Transverse colon (tissue), 4 donors: ENCODE data around the gene GIGYF1.
"Not testable (repeated sequence)": the region's sequence is repeated elsewhere in the genome, so short reads cannot be mapped to it uniquely, and the experiment has no call there.

Experiments used
- CTCF ChIP-seq, 5 experiments: fragments of 200-600 bp in 3 of 5; fragments of 450-650 bp in 2 of 5; sonication (generic) in 3 of 5; IDR thresholded peaks; 1 replicate in 2 of 5; 2 replicates in 3 of 5; pipeline ENCODE4 v1.5.1; 2016 to 2017; ENCODE audit warnings: antibody characterized with exemption in 5 of 5, inconsistent platforms in 3 of 5, mild to moderate bottlenecking in 2 of 5, moderate library complexity in 1 of 5
- POLR2A ChIP-seq: fragments of 450-650 bp; IDR thresholded peaks from one replicate; pipeline ENCODE4 v1.6.1; 2016; ENCODE audit warnings: antibody characterized with exemption, mild to moderate bottlenecking, moderate library complexity
- POLR2AphosphoS5 ChIP-seq, 3 donors: sonication (generic); formaldehyde crosslinking; IDR thresholded peaks; one replicate each; pipeline ENCODE4 v1.6.1; 2016; ENCODE audit warnings: antibody characterized with exemption in 3 of 3

DNA sequence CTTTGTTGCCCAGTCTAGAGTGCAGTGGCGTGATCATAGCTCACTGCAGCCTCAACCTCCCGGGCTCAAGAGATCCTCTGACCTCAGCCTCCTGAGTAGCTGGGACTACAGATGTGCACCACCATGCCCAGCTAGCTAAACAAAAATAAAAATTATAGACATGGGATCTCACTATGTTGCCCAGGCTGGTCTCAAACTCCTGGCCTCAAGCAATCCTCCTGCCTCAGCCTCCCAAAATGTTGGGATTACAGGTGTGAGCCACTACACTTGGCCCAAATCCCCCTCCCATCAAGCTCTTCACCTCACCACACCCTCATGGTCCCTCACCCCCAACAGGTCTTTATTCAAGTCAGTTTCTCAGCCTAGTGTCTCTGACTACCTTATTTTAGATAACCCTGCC is 23.0 kb upstream of the GIGYF1 start:
- not testable (repeated sequence) for TF ChIP-seq CTCF (IDR thresholded peaks at IDR 0.05); POLR2AphosphoS5 (IDR thresholded peaks at IDR 0.05); POLR2A
